HG03521 (cell line): ENCODE results near the gene TMEM88.
A peak's percentile ranks its signal among the peaks of the same experiment; 100 is the strongest.

Source experiments
- ATAC-seq: cut with Tn5 transposase; IDR thresholded peaks from one replicate; pipeline ENCODE4 v1.9.1; 2021; ENCODE audit warnings: mild to moderate bottlenecking, moderate library complexity; ENCODE audit not compliant: unreplicated experiment

TMEM88 gene

GRCh38 chr17:7832431-7832830, 22.4 kb upstream of the TMEM88 start:
- no peak for ATAC-seq

- ATAC-seq: no peak
Observed at GRCh38 chr17:7833011-7833794, 21.7 kb upstream of the TMEM88 start.

GRCh38 chr17:7833795-7834541, 20.9 kb upstream of the TMEM88 start, which contains the start of gene KDM6B:
TSS of gene KDM6B (plus strand) at chr17:7834217. CDS start at chr17:7845555, 11,338 bp downstream.
- peak; percentile 38 for ATAC-seq

- no peak for ATAC-seq
Observed at GRCh38 chr17:7834542-7834956, 20.3 kb upstream of the TMEM88 start.

- ATAC-seq: peak; percentile 54
Observed at GRCh38 chr17:7834957-7835813, 19.7 kb upstream of the TMEM88 start.

GRCh38 chr17:7835814-7836595, 18.9 kb upstream of the TMEM88 start:
- no peak for ATAC-seq

- ATAC-seq: no peak
Observed at GRCh38 chr17:7836596-7837407, 18.1 kb upstream of the TMEM88 start.

GRCh38 chr17:7837408-7838088, 17.3 kb upstream of the TMEM88 start:
- no peak for ATAC-seq

GRCh38 chr17:7838090-7839075, 16.5 kb upstream of the TMEM88 start:
- ATAC-seq: no peak

- ATAC-seq: no peak
Observed at GRCh38 chr17:7839190-7839875, 15.5 kb upstream of the TMEM88 start.

GRCh38 chr17:7839876-7840261, 15.0 kb upstream of the TMEM88 start:
- ATAC-seq: no peak

- ATAC-seq: no peak
Observed at GRCh38 chr17:7840441-7840840, 14.4 kb upstream of the TMEM88 start.

- no peak for ATAC-seq
Observed at GRCh38 chr17:7840875-7841274, 14.0 kb upstream of the TMEM88 start.

- no peak for ATAC-seq
Observed at GRCh38 chr17:7841396-7841914, 13.4 kb upstream of the TMEM88 start.

- ATAC-seq: peak; percentile 17
Observed at GRCh38 chr17:7841915-7842379, 12.9 kb upstream of the TMEM88 start.

GRCh38 chr17:7842380-7843256, 12.2 kb upstream of the TMEM88 start:
- peak; percentile 29 for ATAC-seq
